GM19455 (cell line): ENCODE data around the gene BCAP29.
"Not testable (repeated sequence)": the region's sequence is repeated elsewhere in the genome, so short reads cannot be mapped to it uniquely, and the experiment has no call there.

Experiments used
- ATAC-seq: cut with Tn5 transposase; IDR thresholded peaks from one replicate; pipeline ENCODE4 v1.9.1; 2021; ENCODE audit not compliant: unreplicated experiment

Gene BCAP29

DNA sequence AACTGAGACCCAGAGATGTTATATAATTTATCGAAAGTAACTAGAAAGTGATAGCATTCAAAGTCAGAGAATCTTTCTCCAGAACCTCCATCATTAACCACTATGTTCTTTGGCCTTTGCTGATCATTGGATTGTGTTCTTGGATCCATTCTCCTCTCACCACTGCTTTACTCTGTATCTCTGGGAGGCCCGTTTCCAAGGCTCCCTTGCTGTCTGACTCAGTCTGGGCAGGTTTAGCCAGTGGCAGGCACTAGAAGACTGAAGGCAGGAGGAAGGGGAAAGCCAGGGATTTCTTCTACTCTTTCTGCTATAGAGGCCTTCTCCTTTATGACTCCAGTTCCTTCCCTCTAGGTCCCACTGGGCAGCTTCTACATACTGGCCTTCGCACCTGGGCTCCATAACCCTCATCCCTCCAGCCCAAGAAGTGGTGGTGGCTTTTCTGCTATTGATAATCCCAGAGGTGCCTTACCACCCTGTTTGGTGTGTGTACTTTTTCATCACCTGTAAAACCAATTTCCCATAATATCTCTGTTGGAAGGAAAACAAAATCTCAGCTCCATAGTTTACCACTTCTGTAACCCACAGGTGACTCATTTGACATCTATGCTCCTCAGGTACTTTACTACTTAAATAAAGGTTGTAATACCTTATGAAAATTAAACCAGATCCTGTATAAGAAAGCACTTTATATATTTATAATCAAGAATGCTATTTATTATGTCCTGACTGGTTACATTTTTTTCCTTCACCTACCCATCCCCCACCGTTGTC lies 36.0 kb downstream of the BCAP29 start:
- ATAC-seq: no peak

DNA sequence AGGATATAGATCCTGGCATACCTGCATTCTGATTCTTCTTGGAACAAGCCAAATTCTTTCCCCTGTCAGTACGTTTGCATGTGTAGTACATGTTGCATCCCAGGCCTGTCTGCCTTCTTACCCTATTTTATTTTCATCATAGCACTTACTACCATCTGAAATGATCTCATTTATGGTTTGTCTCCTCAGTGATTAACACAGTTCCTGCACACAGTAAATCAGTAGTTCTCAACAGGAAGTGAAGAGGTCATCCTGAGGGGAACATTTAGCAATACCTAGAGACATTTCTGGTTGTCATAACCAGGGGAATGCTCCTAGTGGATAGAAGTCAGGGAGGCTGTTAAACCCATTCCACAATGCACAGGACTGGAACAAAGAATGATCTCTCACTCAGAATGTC lies 42.4 kb downstream of the BCAP29 start:
- no peak for ATAC-seq

DNA sequence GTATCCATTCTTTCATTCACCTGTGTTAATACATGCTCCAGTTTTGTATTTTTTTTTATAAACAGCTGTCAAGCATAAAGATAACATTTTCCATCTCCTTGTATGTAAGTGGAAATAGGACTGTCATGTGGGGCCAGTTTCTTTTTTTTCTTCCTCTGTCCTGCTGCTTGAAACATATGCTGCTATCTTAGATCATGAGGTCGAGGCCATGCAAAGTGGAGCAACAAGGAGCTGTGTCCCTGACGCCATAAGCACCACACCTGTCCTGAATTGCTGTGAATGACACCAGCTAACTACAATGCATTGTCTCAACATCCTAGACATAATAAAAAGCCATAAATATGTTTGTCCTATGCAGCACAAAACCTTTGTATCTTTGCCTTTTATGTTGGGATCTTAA lies 42.8 kb downstream of the BCAP29 start:
- ATAC-seq: no peak

DNA sequence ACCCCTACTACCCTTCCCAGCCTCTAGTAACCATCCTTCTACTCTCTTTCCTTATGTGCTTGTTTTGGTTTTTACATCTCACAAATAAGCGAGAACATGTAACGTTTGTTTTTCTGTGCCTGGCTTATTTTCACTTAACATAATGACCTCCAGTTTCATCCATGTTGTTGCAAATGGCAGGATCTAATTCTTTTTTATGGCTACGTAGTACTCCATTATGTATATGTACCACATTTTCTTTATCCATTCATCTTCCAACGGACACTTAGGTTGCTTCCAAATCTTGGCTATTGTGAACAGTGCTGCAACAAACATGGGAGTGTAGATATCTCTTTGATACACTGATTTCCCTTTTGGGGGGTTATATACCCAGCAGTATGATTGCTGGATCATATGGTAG lies 47.0 kb downstream of the BCAP29 start:
- ATAC-seq: no peak

DNA sequence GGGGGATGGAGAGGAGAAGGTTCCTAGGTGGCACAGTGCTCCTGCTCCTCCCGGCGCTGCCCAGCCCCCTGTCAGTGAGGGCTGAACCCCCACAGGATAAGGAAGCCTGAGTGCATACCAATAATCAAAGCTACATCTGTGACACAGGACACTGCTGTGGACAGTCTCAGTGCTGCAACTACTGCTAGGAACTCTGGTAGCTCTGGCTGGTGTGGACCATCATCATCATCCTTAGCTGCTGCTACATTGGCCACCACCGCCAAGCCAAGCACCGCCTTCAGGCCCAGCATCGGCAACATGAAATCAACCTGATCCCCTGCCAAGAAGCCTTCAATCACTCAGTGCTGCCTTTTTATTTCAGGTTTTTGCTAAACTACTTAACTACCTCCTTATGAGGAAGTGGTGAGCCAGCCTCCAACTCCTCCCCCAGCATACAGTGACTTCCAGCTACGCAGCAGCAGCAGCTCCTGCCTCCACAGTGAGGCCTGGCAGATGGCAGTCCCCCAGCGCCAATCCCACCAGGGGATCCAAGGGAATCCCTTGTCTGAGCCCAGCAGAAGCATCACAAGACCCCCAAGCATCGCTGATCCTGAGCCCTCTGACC lies 48.5 kb downstream of the BCAP29 start:
- no peak for ATAC-seq

DNA sequence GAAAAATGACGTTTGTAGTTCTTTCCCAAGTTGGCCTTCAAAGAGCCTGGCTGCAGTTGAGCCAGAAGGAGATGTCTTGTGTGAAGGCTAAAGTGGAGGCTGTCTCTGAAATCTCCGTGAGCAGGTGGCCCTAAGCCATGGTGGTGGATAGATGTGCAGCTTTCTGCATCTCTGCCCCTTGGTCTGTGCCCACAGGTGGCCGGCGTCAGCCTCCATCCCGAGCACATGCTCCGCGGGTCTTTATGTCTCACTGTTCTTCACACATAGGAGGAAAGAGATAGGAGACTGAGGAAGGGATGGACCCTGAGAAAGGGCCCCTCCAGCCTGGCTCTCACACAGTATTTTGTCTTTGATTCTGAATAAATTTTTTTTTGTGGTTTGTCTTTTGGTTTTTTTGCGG lies 50.3 kb downstream of the BCAP29 start:
- no peak for ATAC-seq

DNA sequence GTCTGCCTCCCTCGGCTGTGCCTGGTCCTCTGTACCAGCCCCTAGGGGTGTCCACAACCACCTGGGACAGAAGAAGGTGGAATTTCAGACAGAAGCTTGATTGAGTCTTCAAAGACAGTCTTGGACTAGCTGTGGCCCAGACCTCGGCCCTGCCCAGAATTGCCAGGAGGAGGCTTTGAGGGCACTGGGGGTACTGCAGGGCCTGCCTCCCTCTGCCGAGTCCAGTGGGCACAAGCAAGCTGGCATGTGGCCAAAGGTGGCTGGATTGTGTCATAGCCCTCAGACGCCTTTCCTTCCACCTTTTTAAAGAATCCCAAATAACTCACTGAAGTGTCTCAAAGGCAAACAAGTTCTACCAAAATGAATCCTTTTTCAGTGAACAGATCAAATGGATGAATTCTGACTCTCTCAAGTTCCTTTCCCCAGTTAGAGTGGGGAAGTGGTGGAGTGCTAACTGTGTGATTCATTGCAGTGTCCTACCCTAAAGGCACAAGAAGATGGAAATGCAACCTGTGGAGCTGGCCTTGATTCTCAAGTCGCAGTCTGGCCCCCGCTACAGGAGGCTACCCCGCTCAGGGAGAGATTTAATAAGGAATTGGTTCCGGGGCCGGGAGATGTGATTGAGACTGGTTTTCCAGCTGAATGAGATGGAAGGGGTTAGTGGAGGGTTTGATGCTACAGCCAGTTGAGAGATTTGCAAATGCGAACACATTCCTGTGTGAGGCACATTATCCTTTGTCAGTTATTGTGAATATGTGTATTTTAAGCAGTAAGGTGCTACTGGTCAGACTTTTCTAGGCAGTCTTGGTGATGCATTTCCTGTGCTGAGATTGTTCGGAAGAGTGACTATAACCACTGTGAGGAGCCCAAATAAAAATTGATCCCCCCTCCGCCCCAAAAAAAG lies 51.8 kb downstream of the BCAP29 start:
- no peak for ATAC-seq

DNA sequence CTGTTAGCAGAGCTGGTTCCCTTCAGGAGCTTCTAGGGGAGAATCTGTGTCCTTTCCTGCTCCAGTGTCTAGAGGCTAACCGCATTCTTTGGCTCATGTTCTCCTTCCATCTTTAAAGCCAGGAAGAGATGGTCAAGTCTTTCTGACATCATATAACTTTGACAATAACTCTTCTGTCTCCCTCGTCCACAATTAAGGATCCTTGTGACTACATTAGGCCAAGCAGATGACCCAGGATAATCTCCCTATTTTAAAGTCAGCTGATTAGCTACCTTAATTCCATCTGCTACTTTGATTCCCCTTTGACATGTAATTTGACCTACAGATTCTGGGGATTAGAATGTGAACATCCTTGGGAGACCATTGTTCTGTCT lies 52.4 kb downstream of the BCAP29 start:
- ATAC-seq: no peak

DNA sequence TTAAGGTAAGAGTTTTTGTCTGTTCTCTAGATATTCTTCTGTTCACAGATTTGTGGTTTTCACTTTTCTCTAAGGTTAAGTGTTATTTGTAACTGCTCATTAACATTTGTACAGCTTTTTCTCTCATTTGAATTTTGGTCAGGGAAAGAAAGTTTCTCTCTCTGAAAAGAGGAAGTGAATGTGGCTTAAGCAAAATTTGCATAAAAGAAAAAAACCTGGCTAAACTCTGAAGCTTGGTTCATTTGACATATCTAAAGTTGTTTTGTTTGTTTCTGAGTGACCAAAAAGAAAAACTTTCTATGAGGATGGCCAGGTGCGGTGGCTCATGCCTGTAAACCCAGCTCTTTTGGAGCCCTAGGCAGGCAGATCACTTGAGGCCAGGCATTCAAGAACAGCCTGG lies 58.5 kb downstream of the BCAP29 start:
- peak; percentile 93 for ATAC-seq

DNA sequence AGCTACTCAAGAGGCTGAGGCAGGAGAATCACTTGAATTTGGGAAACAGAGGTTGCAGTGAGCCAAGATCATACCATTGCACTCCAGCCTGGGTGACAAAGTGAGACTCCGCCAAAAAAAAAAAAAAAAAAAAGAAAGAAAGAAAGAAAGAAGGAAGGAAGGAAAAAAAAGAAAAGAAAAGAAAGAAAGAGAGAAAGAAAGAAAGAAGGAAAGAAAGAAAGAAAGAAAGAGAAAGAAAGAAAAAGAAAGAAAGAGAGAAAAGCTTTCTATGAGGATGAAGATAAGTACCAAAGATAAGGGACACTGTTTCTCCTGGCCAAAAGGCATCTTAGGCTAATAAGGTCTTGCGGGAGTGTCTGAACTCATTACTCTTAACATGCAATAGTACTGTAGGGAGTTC lies 59.0 kb downstream of the BCAP29 start:
- ATAC-seq: not testable (repeated sequence)

DNA sequence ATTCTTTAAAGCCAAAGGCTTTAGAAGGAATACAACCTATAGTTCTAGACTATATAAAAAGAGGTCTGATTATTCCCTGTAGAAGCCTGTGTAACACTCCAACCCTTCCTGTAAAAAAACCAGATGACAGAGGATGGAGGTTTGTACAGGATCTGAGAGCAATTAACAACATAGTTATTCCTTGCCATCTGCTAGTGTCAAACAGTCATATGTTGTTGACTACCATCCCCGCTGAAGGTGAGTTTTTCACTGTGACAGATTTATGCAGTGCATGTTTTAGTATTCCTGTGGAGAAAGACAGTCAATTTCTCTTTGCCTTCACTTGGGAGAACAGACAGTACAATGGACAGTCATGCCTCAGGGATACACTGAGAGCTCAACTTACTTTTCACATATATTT lies 61.6 kb downstream of the BCAP29 start:
- ATAC-seq: no peak

DNA sequence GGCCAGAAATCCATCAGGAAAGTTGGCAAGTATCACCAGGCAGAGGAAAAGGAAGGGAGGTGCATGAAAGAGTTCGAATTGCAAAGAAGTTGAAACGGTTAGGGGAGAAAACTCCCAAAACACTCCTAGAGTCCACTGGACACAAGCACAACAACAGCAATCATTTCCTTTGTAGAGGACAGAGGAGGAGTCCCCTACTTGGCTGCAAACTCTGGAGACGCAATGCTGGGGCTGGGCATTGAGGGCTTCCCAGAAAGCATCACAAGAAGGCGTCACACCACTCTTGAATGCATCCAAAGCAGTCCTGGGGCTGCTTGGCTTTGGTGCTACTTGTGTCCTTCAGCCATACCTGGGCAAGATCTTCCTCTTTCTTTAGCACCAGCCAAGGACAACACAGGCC lies 62.5 kb downstream of the BCAP29 start:
- no peak for ATAC-seq

DNA sequence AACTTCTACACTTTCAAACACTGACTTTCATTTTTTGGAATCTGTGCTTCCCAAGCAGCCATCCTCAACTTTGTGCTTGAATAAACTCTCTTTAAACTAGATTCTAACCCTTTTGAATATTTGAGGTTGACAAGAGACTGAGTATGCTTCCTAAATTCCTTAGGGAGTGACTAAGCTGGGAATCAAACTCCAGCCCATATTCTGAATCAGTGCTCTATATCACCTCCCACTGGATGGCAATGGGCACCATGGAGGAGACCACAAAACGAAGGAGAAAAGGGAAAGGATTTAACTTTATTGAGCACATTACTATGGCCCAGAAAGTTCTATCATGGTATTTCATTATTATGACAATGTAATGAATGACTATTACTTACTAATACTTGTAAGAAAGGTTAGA lies 63.4 kb downstream of the BCAP29 start:
- ATAC-seq: no peak

DNA sequence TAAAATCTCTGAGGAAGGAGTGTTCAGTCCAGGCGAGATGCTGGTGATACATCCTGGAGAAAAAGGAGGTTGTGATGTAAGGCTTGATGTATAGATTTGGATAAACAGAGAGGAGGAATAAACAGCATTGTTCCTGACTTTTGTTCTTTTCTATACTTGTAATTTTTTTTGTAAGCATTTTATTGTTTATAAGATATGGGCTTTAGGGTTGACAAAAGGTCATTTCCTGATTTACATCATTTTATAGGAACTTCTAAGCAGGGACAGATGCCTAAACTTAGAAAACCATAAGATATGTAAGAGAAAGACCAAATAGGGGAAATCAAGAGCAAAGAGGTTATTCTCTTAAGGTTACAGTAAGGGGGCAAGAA lies 63.9 kb downstream of the BCAP29 start:
- ATAC-seq: no peak

DNA sequence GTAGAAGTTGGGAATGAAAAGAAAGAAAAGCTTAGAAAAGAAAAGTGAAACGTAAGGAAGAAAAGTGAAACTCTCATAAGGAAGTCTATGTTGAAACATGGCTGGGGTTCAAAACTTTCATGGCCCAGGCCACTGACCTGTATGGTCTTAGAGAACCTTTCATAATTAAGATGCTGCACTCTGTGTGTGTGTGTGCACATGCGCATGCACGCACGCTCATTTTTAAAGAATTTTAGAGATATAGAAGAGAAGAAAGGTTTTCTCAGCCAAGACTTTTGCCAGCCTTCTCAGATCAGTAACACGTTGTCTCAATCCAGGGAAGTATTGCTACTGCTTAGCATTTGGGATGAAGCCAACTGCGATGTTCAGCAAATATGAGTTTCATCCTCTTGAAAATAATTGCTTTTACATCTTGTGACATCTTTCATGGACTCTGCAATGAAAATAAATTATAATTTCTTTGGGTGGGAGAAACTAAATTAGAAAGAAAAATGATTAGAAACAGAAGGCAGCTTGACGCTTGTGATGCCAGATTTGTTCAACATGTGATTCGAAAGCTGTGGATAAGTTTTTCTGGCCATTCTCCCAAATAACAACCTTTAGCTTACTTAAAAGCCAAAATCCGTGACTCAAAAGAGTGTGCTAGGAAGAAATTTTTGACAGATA lies 64.4 kb downstream of the BCAP29 start:
- ATAC-seq: no peak

DNA sequence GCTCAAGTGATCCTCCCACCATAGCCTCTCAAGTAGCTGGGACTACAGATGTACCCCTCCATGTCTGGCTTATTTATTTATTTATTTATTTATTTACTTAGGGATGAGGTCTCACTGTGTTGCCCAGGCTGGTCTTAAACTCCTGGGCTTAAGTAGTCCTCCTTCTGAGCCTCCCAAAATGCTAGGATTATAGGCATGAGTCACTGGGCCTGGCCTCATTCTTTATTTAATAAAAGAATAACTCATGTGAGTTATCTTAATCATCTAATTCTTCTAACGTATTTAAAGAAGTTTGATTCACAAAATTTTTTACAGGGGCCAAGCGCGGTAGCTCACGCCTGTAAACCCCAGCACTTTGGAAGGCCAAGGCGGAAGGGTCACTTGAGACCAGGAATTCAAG lies 72.6 kb downstream of the BCAP29 start:
- no peak for ATAC-seq

DNA sequence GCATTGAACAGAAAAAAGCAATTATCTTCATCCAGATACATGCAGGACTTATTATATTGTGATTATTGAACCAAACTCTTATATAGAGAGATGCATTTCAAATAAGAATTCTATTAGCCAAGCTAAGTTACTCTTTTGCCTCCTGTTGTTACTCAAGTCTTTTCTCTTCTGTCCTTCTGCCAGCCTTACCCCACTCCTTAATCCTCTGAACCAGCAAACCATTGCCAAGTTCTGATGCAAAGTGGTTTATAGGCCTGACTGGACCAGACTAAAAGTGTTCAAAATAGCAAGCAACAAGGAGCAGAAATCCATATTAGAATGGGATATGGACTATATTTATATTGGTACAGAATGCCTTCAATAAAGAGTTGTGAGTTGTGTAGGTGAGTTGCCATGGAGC lies 78.4 kb downstream of the BCAP29 start:
- ATAC-seq: no peak

DNA sequence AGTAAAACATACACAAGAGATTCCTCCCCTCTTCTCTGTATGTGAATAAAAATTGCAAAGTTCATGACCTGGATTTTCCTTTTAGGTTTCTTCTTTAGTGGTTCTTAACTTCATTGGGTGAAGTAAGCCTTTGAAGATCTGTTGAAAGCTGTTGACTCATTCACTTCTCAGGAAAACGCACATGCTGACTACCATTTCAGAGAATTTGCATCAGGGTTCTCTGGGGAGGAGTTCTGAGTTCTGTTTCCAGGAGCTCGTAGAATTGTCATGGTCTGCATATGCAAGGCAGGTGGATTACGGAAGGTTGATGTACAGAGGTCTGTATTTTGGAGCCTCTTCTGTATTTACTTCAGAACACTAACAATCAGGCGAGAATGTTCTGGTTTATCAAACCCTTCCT lies 79.6 kb downstream of the BCAP29 start:
- no peak for ATAC-seq

DNA sequence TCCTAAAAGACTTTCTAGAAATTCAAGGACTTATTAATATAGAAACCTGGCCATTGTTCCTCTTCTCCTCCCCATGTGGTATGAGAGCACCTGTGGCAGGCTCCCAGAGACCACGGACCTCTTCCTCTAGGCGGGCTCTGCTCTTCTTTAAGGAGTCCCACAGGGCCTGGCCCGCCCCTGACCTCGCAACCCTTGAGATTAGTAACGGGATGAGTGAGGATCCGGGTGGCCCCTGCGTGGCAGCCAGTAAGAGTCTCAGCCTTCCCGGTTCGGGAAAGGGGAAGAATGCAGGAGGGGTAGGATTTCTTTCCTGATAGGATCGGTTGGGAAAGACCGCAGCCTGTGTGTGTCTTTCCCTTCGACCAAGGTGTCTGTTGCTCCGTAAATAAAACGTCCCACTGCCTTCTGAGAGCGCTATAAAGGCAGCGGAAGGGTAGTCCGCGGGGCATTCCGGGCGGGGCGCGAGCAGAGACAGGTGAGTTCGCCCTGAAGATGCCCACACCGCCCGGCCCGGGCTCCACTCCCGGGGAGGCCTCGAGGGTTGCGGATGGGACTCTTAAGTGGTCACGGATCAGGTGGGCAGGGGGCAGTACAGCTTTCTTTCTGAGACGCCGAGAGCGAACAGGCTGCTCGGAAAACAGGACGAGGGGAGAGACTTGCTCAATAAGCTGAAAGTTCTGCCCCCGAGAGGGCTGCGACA lies 80.5 kb downstream of the BCAP29 start, which contains the start of gene SLC26A4:
TSS of gene SLC26A4 (plus strand) at position 448 of the 700 bp plus-strand sequence. CDS start 814 bp downstream, outside the sequence.
- no peak for ATAC-seq

DNA sequence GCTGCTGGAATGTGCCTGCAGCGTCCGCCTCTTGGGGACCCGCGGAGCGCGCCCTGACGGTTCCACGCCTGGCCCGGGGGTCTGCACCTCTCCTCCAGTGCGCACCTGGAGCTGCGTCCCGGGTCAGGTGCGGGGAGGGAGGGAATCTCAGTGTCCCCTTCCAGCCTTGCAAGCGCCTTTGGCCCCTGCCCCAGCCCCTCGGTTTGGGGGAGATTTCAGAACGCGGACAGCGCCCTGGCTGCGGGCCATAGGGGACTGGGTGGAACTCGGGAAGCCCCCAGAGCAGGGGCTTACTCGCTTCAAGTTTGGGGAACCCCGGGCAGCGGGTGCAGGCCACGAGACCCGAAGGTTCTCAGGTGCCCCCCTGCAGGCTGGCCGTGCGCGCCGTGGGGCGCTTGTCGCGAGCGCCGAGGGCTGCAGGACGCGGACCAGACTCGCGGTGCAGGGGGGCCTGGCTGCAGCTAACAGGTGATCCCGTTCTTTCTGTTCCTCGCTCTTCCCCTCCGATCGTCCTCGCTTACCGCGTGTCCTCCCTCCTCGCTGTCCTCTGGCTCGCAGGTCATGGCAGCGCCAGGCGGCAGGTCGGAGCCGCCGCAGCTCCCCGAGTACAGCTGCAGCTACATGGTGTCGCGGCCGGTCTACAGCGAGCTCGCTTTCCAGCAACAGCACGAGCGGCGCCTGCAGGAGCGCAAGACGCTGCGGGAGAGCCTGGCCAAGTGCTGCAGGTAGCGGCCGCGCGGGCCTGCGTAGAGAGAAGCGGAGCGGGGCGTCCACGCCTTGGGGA lies 81.2 kb downstream of the BCAP29 start:
- no peak for ATAC-seq
